IPS-18c (cell line): Measurements from ENCODE around the gene MACF1.

Experiments
- H3K4me3 ChIP-seq: 2 replicates; pipeline ENCODE4 v1.7.0; 2013; ENCODE audit warnings: low read depth, mild to moderate bottlenecking, low read length, moderate library complexity; ENCODE audit not compliant: insufficient read depth
- H3K9me3 ChIP-seq: one replicate; pipeline ENCODE4 v1.6.1; 2013; ENCODE audit warnings: mild to moderate bottlenecking, low read length, moderate library complexity; ENCODE audit not compliant: control insufficient read depth, insufficient read depth

Gene MACF1

DNA sequence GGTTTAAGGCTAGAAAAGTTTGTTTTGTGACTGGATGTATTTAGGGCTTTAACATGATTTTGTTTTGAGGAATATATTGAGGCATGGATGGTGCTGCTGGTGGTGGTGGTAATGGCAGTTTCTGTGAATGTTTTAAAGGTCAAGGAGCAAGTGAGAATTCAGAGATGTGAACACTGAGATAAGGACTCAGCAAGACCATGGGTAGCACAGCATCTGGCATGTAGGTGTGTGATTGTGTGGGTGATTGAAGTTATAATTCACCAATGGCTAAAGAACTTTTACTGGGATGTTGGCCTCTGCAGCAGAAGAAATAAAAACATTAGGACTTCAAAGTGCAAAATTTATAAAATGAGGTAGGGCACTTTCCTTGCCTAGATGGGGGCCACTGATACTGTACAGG is 65.9 kb downstream of the MACF1 start:
- H3K4me3 ChIP-seq: no peak overlapping the region

DNA sequence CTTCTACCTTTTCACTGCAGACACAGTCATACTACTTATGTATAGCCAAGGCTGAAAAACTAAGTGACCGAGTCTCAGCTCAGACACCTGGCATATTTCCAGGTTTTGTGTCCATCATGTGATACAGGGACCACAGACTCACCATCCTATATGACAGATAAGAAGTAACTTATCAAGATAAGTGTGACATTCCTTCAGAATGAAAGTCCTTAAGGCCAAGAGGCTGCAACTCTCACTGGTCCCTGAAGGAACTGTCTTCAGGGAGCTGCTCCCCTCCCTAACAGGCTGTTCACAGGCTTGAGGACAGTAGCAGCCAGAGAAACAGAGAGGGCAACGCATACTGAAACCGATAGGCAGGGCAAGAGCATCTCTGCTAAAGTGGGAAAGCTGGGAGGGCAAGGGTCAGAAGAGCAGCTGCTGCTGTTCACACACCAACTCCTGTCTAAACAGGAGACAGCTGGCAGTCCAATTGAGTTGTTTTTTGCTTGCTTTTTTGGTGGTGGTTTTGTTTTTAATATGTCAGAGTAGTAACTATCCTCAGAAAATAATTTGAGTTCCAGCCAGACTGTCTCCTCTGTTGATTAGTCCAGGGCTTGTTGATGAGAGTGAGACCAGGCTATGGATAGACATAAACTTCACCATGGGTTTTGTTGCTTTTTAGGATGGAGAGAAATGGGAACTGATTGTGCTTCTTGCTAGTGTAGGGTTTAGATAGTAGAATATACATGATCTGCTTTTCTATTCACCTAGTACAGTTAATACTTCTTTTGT is 67.7 kb downstream of the MACF1 start:
- H3K9me3 ChIP-seq: no peaks in the 10 kb centered on the region
- H3K4me3 ChIP-seq: no peak overlapping the region

More for the DNA sequence above, 65.9 kb downstream of the MACF1 start:
- no peaks in the 10 kb centered on the region for H3K9me3 ChIP-seq

DNA sequence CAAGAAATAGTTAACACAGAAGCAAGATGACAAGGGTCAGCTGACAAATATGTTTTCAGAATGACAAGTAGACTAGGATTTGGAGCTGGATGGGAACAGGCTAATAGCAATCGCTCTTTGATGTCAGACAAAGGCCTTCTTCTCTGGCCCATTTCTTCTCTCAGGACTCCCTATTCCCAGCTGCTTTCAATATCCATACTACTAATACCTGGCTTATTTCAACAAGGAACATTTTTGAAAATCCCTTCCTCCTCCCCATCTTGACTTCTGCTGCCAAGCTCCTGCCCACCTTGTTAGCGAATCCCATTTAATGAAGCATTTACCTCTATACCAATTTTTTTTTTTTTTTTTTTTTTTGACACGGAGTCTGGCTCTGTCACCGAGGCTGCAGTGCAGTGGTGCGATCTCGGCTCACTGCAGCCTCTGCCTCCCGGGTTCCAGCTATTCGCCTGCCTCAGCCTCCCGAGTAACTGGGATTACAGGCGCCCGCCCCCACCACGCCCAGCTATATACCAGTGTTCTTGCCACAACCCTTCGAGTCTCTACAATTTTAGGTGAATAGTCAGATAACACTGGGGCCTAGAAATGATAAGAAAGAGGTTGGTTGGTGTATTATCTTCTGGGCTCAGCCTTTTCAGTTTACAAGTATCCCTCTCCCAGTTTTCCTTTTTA is 68.4 kb downstream of the MACF1 start:
- no peaks in the 10 kb centered on the region for H3K9me3 ChIP-seq
- no peak overlapping the region for H3K4me3 ChIP-seq

DNA sequence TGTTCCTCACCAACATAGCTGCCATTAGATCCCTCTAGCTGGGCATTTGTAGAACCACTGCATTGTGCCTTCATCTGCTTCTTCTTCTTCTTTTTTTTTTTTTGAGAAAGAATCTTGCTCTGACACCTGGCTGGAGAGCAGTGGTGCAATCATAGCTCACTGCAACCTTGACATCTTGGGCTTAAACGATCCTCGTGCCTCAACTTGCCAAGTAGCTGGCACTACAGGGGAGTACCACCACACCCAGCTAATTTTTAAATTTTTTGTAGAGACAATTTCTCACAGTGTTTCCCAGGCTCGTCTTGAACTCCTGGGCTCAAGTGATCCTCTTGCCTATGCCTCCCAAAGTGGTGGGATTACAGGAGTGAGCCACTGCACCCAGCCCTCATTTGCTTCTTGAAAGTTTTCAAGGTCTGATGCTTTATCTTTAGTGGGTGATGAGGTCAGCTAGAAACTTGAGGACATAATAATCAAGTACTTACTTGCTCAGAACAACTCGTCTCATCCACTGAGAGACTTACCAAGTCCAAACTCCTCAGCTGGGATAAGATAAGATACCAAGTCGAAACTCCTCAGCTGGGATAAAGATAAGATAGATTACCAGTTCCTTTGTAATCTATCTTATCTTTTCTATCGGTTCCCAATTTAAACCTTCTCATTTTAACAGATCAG is 71.5 kb downstream of the MACF1 start:
- Histone ChIP-seq H3K9me3 (no peaks in the 10 kb centered on the region), H3K4me3 (no peak overlapping the region)

DNA sequence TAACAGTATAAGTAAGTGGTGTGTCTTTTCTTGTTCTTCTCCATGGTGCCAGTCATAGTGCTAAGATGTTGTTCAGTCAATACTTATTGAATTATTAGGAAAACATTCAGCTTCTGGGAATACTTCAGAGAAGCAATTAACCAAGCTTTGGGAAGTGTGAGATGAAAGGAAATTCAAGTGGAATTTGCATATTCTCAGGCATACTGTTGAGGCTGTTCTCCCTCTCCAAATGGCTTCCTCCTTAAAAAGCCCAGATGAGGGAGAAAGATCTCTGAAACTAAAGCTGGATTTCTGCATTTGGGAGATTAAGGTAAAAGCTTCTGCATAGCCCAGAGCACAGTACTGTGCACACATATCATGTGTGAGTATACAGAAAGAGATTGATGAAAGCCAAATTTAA is 73.4 kb downstream of the MACF1 start:
- Histone ChIP-seq H3K9me3 (no peaks in the 10 kb centered on the region), H3K4me3 (no peak overlapping the region)

DNA sequence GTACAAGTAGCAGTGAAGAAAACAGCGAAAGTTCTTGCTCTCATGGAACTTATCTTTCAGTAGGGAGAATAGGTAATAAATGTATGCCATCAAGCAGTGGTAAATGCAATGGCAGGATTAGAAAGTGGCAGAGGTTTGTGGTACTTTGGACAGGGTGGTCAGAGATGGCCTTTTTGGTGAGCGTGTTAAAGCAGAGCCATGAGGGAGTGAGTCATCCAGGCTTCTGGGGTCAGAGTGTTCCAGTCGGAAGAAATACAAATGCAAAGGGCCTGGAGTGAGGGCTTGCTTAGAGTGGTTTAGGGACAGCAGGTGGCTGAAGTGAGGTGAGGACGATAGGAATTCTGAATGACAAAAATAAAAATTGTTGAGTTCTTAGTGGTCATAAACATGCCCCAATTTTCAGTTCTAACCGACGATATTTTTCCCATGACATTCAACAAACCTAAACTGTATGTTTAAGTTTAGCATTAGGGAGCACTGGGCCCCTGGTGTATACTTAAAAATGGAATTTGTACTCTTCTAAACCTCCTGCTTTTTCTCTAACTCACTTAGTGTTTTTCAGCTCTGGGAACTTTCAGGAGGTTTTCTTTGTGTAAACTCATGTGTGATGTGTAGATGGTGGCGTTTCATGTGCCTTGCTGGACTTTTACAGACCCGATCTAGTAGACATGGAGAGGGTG is 78.2 kb downstream of the MACF1 start:
- Histone ChIP-seq H3K9me3 (no peaks in the 10 kb centered on the region), H3K4me3 (no peak overlapping the region)

DNA sequence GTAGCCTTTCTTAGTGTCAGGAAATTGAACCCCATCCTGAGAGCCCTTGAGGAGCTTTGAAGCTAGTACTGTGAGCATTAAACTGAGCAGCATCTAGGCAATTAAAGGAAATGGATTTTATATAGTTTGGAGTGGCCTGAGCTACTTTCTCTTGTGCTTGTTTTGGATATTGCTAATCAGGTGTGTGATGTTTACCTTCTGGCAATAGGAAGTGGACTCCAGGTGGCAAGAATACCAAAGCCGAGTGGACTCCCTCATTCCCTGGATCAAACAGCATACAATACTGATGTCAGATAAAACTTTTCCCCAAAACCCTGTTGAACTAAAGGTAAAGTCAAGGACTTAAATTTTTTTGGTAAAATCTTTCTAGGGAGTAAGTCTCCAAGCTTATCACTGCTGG is 79.4 kb downstream of the MACF1 start:
- Histone ChIP-seq H3K9me3 (no peaks in the 10 kb centered on the region), H3K4me3 (no peak overlapping the region)

DNA sequence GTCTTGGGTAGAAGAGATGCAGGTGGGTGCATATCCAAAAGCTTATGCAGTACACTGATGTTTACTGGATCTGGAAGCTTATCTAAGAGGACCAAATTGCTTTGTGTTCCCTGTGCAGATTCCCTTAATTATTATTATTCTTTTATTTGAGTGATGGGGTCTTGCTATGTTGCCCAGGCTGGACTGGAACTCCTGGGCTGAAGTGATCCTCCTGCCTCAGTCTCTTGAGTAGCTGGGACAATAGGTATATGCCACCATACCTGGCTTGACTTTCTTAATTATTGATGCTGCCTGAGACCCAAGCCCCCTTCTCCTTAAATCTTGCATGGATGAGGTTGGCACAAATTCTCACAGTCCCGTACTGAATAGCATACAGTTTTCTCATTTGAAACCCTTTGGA is 83.0 kb downstream of the MACF1 start:
- Histone ChIP-seq H3K4me3 (no peak overlapping the region), H3K9me3 (no peaks in the 10 kb centered on the region)

DNA sequence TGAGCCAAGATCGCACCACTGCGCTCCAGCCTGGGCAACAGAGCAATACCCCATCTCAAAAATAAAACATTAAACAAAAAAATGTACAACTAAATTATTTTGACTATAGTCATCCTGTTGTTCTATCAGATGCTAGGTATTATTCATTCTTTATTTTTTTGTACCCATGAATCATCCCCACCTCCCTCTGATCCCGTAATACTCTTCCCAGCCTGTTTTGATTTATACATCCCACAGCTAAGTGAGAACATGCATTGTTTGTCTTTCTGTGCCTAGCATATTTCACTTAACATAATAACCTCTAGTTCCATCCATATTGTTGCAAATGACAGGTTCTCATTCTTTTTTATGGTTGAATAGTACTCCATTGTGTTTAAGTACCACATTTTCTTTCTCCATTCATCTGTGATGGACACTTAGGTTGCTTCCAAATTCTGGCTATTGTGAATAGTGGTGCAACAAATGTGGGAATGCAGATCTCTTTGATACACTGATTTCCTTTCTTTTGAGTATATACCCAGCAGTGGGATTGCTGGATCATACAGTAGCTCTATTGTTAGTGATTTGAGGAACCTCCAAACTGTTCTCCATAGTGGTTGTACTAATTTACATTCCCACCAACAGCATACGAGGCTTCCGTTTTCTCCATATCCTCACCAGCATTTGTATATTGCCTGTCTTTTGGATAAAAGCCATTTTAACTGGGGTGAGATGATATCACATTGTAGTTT is 84.4 kb downstream of the MACF1 start:
- H3K9me3 ChIP-seq: no peaks in the 10 kb centered on the region
- no peak overlapping the region for H3K4me3 ChIP-seq

DNA sequence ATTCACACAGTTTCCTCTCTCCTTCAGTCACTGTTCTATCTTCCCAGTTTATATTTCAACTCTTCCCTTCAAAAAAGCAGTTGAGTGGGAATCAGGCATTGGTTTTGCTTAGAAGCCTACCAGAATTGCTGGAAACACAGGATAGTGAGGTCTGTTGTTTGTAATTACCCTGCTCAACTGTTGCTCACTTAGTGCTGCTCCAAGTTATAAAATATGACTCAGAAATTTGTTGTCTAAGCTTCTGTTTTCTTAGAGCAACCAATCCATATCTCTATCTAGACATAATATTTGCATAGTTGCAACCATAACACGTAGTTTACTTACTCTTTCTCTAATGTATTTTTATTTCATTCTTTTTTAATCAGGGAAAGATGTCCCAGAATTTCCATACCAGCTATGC is 87.9 kb downstream of the MACF1 start:
- H3K9me3 ChIP-seq: no peaks in the 10 kb centered on the region
- H3K4me3 ChIP-seq: no peak overlapping the region

DNA sequence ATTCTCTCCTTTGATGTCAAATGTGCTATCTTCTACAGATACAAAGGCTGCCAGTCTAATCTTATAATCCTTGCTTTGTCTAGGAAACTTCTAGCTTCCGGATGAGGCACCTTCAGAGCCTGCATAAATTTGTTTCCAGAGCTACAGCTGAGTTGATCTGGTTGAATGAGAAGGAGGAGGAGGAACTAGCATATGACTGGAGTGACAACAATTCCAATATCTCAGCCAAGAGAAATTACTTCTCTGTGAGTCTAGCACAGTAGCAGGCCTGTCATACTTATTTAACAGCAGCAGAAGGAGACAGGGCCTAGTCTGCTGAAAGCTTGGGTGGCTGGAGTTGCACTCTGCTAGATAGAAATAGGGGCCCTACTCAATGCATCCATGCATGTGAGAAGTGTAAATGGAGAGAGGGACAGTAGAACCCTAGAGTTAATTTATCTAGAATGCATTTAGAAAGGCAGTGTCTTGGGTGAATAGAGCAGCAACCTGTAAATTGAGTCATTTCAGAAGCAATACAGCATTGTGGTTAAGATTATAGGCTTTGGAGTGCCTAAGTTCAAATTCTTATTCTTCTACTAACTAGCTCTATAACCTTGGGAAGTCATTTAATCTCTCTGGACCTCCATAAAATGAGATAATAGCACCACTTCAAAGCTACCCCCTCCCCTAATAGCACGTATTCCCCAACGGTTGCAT is 89.0 kb downstream of the MACF1 start:
- no peaks in the 10 kb centered on the region for H3K9me3 ChIP-seq

DNA sequence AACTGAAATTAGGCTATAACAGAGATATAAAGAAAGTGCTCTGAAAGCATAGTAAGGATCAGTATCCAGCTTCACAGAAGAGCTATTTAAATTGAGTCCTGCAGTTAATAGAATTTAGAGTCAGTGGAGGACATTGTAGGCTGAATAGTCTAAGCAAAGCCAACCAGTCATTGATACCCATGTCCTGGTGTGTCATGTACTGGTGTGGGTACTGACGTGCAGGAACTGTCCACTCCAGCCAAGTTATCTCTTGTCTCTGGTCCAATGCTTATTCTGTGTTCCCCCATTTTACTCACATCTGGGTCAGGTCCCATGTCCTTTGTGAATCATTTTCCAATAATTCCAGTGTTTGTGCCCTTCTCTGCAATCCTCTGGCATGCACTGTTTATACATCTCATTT is 90.0 kb downstream of the MACF1 start:
- no peak overlapping the region for H3K4me3 ChIP-seq
- H3K9me3 ChIP-seq: no peaks in the 10 kb centered on the region

More for the DNA sequence above, 89.0 kb downstream of the MACF1 start:
- no peak overlapping the region for H3K4me3 ChIP-seq

DNA sequence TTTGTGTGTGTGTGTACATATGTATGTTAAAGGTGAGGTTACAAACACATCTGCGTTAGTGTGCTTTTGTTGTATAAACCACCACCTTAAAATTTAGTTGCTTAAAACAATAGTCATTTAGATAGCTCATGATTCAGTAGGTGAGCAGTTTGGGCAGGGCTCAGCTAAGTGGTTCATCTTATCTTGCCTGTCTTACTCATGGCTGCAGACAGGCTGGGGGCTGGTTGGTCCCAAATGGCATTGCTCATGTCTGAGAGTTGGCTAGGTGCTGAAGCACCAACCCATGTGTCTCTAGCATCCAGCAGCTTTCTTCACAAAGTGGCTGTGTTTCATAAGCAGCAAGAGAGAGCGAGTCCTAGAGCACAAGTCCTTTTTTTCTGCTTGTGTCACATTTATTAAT is 91.4 kb downstream of the MACF1 start:
- Histone ChIP-seq H3K9me3 (no peaks in the 10 kb centered on the region), H3K4me3 (no peak overlapping the region)

DNA sequence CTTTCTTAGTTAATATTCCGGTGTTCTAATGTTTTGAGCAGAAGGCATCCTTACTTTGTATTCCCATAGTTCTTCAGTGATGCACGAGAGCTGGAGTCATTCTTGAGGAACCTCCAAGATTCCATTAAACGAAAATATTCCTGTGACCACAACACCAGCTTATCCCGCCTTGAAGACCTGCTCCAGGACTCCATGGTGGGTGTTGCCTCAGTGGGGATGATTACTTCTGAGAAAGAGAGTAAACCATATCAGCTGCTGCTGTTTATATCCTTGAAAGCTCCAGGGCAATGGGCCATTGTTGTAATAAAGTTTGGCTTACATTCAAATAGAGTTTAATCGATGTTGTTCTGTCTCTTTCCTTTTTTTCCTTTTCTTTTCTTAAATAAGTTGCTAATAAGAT is 93.1 kb downstream of the MACF1 start:
- no peaks in the 10 kb centered on the region for H3K9me3 ChIP-seq
- no peak overlapping the region for H3K4me3 ChIP-seq

DNA sequence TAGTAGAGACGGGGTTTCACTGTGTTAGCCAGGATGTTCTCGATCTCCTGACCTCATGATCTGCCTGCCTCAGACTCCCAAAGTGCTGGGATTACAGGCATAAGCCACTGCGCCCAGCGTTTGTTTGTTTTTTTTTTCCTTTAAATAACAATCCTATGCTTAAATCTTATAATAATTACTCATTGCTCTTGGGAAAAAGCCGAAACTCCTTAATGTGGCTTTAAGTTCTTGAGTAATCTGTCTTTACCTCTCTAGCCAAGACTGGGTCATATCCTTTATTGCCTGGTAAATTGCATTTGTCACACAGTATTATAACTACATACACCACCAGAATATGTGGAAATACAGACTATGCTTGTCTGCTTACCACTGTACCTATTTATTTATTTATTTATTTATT is 97.1 kb downstream of the MACF1 start:
- H3K4me3 ChIP-seq: no peak overlapping the region

DNA sequence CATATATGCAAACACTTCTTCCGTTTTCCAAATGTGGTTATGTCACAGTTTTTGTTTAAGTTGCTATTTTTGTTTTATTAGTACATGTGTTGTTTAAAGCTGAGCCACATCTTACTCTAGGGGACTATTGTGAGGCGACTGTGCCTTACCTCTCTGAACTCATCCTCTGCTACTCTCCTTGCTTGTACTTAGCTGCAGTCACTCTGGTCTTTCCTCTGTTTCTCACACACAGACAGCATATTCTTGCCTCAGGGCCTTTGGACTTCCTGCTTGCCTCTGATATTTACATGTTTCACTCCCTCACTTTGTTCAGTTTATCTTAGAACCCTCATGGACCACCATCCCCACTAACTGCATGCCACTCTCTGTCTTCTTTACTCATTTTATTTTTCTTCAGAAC is 101.1 kb downstream of the MACF1 start:
- Histone ChIP-seq H3K4me3 (no peak overlapping the region), H3K9me3 (no peaks in the 10 kb centered on the region)

More for the DNA sequence above, 97.1 kb downstream of the MACF1 start:
- H3K9me3 ChIP-seq: no peaks in the 10 kb centered on the region

DNA sequence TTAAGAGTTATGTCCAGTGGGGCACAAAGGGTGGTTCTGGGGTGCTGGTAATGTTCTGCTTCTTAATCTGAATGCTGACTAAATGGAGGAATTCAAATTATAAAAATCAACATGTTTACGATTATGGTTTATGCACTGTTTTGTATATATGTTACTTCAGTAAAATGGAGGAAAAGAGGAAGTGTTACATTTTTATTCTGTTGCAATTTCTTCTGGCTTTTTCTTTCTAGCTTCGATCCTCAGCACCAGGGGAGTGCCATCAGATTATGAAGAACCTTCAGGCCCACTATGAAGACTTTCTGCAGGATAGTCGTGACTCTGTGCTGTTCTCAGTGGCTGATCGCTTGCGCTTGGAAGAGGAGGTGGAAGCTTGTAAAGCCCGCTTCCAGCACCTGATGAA is 105.5 kb downstream of the MACF1 start:
- no peak overlapping the region for H3K4me3 ChIP-seq
- H3K9me3 ChIP-seq: no peaks in the 10 kb centered on the region
